Fibroblast of villous mesenchyme (primary cell): ENCODE measurements around the gene ARF6. TPM values are rescaled to one million over a fixed set of nuclear protein-coding genes. Genes with fewer than 3 reads are reported as not detected.
"Not testable (repeated sequence)": the region's sequence is repeated elsewhere in the genome, so short reads cannot be mapped to it uniquely, and the experiment has no call there.

Source experiments
- DNase-seq: peaks from one replicate; pipeline ENCODE4 v3.0.0-alpha.2; 2010; ENCODE audit warnings: low read depth
- H3K4me3 ChIP-seq: 2 replicates; pipeline ENCODE4 v1.5.1; 2011; ENCODE audit warnings: low read depth, mild to moderate bottlenecking, low read length
- CTCF ChIP-seq: IDR thresholded peaks from 2 replicates; pipeline ENCODE4 v1.5.1; 2012; ENCODE audit warnings: low read depth, mild to moderate bottlenecking, low read length; ENCODE audit not compliant: insufficient read depth
- total RNA-seq: library from RNA; depleted of rRNA; stranded (reverse); fragments of >200 nt; gene quantifications from 2 replicates; pipeline ENCODE4 v1.2.3, GENCODE V29; 2012

ARF6 gene
- total RNA-seq, 1 donor = 111 TPM

- H3K4me3 ChIP-seq = no peak overlapping the region
- DNase-seq = peak; percentile 74
- peak; percentile 91 for TF ChIP-seq CTCF
Measured at GRCh38 chr14:49865431-49865859, 27.4 kb upstream of the ARF6 start.

DNA sequence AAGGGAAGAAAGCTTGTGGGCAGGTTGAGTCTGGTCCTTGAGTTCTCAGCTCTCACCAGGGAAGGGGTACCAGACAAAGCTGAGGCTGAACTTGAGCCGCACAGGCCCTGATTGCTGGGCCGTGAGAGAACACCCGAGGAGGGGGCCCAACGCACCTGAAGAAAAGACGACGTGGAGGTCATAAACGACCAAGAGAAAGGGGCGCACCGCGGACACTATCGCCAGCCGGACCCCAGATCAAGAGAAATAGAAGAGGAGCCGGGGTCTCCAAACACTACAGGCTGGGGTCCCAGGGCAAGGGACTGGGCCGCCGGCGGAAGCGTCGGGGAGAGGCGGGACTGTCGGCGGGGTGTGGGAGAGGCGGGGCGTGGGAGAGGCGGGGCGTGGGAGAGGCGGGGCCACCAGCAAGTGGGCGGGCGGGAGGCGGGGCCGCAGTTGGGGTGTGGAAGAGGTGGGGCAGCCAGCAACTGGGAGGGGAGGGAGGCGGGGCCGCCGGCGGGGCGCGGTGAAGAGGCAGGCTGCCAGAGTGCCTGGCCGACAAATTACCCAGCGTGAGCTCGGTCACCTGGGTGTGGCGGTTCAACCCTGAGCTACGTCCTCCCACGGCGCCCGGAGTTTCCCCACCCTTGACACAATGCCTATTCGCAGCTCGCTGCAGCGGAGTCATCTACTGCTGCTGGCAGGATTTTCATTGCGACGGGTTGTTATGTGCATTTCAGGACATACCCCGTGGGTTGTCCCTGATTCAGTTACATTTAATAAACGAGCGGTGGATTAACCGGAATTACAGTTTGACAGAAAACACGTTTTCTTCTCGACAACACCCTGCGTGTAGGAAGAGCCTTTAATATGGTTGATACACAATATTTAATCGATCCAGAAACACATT lies 24.8 kb upstream of the ARF6 start:
- peak overlapping the region; percentile 64 for H3K4me3 ChIP-seq
- DNase-seq = peak; percentile 97
- no peak for TF ChIP-seq CTCF

DNA sequence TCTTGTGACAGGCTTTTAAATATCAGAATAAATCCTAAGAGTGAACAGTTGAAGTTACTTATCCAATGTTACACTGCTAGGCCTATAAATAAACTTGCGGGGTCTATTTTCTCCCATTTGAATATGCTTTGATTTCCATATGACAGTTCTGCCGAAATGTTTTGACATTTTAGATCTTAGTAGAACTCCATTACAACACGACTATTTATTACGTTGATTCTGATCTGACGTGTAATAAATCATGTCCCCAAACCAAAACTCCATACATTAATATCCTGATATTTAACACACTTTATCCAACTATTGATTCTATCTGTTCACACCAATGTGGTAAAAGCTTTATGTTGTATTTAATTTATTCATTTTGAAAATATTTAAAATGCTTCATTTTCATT lies 24.2 kb upstream of the ARF6 start:
- no peak for DNase-seq
- H3K4me3 ChIP-seq = peak overlapping the region; percentile 64
- no peak for TF ChIP-seq CTCF

GRCh38 chr14:49870908-49871307 lies 22.0 kb upstream of the ARF6 start:
- TF ChIP-seq CTCF = no peak
- no peak overlapping the region for H3K4me3 ChIP-seq
- DNase-seq = no peak

DNA sequence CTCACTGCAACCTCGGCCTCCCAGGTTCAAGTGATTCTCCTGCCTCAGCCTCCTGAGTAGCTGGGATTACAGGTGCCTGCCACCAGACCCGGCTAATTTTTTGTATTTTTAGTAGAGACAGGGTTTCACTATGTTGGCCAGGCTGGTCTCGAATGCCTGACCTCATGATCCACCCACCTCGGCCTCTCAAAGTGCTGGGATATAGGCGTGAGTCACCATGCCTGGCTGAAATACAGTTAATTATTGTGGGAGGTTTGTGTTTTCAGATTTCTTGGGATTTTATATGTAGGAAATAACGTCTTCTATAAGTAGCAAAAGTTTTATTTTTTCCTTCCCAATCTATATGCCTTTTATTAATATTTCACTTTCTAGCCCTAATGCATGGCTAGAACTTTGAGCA lies 19.3 kb upstream of the ARF6 start:
- DNase-seq, H3K4me3 ChIP-seq: not testable (repeated sequence)

DNA sequence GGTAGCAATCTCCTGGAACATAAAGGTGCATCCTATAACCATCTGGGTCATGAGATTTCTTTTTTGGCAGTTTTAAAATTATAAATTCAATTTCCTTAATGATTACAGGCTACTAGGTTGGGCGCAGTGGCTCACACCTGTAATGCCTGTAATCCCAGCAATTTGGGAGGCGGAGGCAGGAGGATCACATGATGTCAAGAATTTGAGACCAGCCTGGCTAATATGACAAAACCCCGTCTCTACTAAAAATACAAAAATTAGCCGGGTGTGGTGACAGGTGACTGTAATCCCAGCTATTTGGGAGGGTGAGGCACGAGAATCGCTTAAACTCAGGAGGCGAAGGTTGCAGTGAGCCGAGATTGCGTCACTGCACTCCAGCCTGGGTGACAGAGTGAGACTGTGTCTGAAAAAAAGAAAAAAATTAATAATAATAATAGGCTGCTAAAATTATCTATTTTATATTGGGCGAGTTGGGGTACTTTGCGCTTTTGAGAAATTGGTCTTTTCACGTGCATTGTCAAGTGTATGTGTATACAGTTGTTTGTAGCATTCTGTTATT lies 17.2 kb upstream of the ARF6 start:
- no peak overlapping the region for H3K4me3 ChIP-seq
- no peak for TF ChIP-seq CTCF
- DNase-seq = no peak

GRCh38 chr14:49876563-49877127 lies 16.2 kb upstream of the ARF6 start:
- DNase-seq = no peak
- no peak for TF ChIP-seq CTCF
- no peak overlapping the region for H3K4me3 ChIP-seq
